ENCODE data around the gene EMILIN3.
"Not testable (repeated sequence)": the region's sequence is repeated elsewhere in the genome, so short reads cannot be mapped to it uniquely, and the experiment has no call there.

Gene EMILIN3

GRCh38 chr20:41317546-41318270 is 48.9 kb downstream of the EMILIN3 start, which contains the start of gene ZHX3:
ZHX3 (minus strand) TSS chr20:41317731; CDS start chr20:41204916, 112,815 bp downstream.
- no peak for TF ChIP-seq CTCF (IDR thresholded peaks at IDR 0.05)
- no peaks in the 10 kb centered on the region for H3K36me3 ChIP-seq
- no peak within 1 kb of the TSS for H3K27ac ChIP-seq
- H3K9me3 ChIP-seq, result no peaks in the 10 kb centered on the region
- H3K27me3 ChIP-seq, result peaks cover 62% of the 10 kb centered on the region
- H3K4me3 ChIP-seq (ENCODE audit: low read depth in 1 of 2, low read length in 1 of 2), result peak within 1 kb of the TSS; percentile 57 to 66
- peaks cover 6 to 9% of the 10 kb centered on the region in 2 experiments for H3K4me1 ChIP-seq (ENCODE audit: control insufficient read depth in 1 of 2, insufficient read depth in 1 of 2, low read depth in 1 of 2, low read length in 1 of 2)

GRCh38 chr20:41316602-41317545 is 49.7 kb downstream of the EMILIN3 start:
- H3K9me3 ChIP-seq, result no peaks in the 10 kb centered on the region
- H3K27ac ChIP-seq, result no peak overlapping the region
- no peak for TF ChIP-seq CTCF (IDR thresholded peaks at IDR 0.05)
- H3K27me3 ChIP-seq, result peaks cover 62% of the 10 kb centered on the region
- H3K4me3 ChIP-seq (ENCODE audit: low read depth in 1 of 2, low read length in 1 of 2), result peak overlapping the region; percentile 57 to 64
- H3K4me1 ChIP-seq (ENCODE audit: control insufficient read depth in 1 of 2, insufficient read depth in 1 of 2, low read depth in 1 of 2, low read length in 1 of 2), result peaks cover 6 to 9% of the 10 kb centered on the region in 2 experiments
- no peaks in the 10 kb centered on the region for H3K36me3 ChIP-seq

GRCh38 chr20:41316051-41316450 is 50.6 kb downstream of the EMILIN3 start:
- H3K4me3 ChIP-seq (ENCODE audit: low read depth in 1 of 2, low read length in 1 of 2), result no peak overlapping the region

GRCh38 chr20:41314386-41314785 is 52.2 kb downstream of the EMILIN3 start:
- TF ChIP-seq CTCF (IDR thresholded peaks at IDR 0.05), result no peak
- H3K27ac ChIP-seq, result no peak overlapping the region
- no peak overlapping the region for H3K4me3 ChIP-seq (ENCODE audit: low read depth in 1 of 2, low read length in 1 of 2)
- H3K4me1 ChIP-seq (ENCODE audit: control insufficient read depth in 1 of 2, insufficient read depth in 1 of 2, low read depth in 1 of 2, low read length in 1 of 2), result peaks cover 6 to 9% of the 10 kb centered on the region in 2 experiments
- peaks cover 44% of the 10 kb centered on the region for H3K27me3 ChIP-seq
- H3K36me3 ChIP-seq, result no peaks in the 10 kb centered on the region
- no peaks in the 10 kb centered on the region for H3K9me3 ChIP-seq

More at GRCh38 chr20:41316051-41316450, 50.6 kb downstream of the EMILIN3 start:
- Histone ChIP-seq H3K36me3 (no peaks in the 10 kb centered on the region), H3K9me3 (no peaks in the 10 kb centered on the region), H3K27ac (no peak overlapping the region), H3K4me1 (ENCODE audit: control insufficient read depth in 1 of 2, insufficient read depth in 1 of 2, low read depth in 1 of 2, low read length in 1 of 2) (peaks cover 6 to 9% of the 10 kb centered on the region in 2 experiments), H3K27me3 (peaks cover 61% of the 10 kb centered on the region)
- no peak for TF ChIP-seq CTCF (IDR thresholded peaks at IDR 0.05)

GRCh38 chr20:41312009-41312408 is 54.6 kb downstream of the EMILIN3 start:
- H3K4me1 ChIP-seq (ENCODE audit: control insufficient read depth in 1 of 2, insufficient read depth in 1 of 2, low read depth in 1 of 2, low read length in 1 of 2); H3K27ac ChIP-seq; H3K4me3 ChIP-seq (ENCODE audit: low read depth in 1 of 2, low read length in 1 of 2); H3K36me3 ChIP-seq; H3K9me3 ChIP-seq: not testable (repeated sequence)
- peaks cover 22% of the 10 kb centered on the region for H3K27me3 ChIP-seq

All from neutrophil (primary cell).